HG03521 (cell line): ENCODE data around the gene FBRSL1.

Experiments
- ATAC-seq: cut with Tn5 transposase; IDR thresholded peaks from one replicate; pipeline ENCODE4 v1.9.1; 2021; ENCODE audit warnings: mild to moderate bottlenecking, moderate library complexity; ENCODE audit not compliant: unreplicated experiment

FBRSL1 gene

DNA sequence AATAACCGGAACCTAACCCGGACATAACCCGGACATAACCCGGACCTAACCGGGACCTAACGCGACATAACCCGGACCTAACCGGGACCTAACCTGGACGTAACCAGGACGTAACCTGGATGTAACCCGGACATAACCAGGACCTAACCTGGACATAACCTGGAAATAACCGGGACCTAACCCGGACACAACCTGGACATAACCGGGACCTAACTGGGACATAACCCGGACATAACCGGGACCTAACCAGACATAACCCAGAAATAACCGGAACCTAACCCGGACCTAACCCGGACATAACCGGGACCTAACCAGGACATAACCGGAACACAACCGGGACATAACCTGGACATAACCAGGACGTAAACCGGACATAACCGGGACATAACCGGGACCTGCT is 6.7 kb upstream of the FBRSL1 start:
- no peak for ATAC-seq

DNA sequence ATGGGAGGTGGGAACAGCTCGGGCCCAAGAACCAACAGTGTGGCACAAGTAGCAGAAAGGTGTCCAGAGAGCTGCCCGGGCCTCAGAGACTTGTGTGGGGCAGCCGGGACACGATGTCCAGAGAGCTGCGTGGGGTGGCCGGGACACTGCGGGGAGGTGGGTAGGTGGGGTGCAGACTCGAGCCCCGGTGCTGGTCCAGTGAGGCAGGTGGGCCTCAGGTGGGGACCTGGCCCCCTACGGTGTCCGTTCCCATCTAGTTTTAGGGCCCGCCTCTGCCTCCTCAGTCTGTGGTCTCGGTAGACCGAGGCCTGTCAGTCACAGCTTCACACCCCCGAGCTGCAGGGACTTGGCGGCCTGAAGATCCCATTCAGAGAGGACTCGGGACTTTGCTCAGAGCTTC is 6.3 kb upstream of the FBRSL1 start:
- no peak for ATAC-seq

DNA sequence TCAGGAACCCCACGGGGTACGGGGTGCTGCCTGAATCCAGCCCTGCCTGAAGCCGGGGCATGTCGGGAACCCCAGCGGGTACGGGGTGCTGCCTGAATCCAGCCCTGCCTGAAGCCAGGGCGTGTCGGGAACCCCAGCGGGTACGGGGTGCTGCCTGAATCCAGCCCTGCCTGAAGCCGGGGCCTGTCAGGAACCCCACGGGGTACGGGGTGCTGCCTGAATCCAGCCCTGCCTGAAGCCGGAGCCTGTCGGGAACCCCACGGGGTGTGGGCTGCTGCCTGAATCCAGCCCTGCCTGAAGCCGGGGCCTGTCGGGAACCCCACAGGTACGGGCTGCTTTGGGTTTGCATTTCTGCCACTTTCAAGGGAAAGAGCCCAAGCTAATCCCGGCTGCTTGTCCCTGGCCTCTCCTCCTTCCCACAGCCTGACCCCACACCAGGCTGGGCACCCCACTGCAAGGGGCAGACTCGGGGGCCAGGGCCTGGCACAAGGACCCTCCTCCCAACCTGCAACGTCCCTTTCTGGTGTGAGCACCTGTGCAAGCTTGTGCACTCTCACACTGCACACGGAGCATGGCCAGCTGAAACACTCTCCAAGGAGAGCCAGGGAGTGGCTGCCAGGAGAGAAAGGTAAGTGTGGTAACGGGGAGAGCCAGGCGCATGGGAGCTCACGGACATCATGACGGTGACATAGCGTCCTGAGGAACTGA is 5.6 kb upstream of the FBRSL1 start:
- ATAC-seq = no peak

DNA sequence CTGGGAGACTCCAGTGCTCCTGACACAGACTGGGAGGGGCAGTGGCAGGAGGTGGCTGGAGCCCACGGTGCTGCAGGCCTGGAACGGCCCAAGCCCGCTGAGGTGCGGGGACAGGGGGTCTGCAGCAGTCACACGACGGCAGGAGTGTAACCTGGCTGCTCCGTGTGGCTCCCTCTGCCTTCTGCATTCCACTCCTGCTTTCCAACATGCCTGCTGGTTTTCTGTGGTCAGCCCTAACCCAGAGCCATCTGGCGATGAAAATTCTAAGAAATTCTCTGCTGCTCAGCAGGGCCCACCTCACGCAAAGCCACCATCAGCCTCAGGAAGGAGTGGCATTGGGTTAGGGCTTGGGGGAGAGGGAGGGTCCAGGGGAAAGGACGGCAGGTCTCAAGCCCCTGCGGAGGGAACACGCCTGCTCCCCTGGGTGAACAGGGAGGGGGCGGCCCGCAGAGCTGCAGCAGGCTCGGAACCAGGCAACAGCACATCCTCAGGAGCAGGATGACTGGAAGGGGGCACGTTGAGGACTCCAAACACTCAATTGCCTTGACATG is 5.0 kb upstream of the FBRSL1 start:
- no peak for ATAC-seq

DNA sequence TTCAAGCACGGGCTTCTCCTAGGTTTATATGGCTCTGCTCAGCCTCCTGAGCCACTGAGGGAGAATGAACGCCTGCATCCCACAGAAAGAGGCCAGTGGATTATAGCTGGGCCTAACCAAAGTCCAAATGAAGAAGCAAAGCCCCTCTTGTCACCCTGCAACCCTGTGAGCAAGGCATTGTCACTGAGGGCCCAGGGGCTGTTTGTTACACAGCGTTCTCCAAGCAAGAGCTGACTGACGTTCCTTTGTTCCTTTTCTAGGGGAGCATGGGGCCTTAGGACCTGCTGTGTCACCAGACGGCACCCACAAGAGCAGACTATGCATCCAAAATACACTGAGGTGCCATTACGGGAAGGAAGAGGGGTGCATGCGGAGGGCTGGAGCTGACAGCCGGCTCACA is 4.3 kb upstream of the FBRSL1 start:
- ATAC-seq = no peak

DNA sequence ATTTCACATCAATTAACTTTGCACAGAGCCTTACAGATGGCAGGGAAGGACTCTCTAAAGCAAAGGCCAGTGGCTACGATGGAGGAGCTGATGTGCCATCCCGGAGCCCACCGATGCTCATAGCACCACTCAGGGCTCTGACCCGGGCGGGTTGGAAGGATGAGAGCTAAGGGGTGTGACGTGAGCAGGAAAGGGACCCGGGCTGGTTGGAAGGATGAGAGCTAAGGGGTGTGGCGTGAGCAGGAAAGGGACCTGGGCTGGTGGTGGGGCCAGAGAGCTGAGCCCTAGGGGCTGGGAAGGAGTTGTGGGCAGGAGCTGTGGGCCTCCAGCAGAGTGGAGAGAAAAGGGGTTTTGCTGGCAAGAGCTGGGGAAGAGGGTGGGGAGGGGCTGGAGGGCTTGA is 3.8 kb upstream of the FBRSL1 start:
- no peak for ATAC-seq

DNA sequence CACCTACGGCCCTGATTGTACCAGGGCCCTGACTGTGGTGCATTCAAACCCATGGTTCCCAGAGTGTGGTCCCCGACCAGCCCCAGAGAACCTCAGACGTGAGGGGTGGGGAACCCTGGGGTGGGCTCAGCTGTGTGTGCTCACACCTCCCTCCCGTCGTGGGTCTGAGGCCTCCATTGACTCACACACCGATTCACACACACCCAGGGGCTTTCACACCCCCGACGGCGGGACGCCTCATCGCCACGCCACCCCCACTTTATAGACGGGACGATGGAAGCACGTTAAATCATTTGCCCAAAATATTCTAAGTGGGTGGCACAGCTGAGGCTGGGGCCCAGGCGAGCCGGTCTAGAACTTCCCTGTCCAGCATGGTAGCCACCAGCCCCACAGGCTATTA is 3.4 kb upstream of the FBRSL1 start:
- no peak for ATAC-seq

DNA sequence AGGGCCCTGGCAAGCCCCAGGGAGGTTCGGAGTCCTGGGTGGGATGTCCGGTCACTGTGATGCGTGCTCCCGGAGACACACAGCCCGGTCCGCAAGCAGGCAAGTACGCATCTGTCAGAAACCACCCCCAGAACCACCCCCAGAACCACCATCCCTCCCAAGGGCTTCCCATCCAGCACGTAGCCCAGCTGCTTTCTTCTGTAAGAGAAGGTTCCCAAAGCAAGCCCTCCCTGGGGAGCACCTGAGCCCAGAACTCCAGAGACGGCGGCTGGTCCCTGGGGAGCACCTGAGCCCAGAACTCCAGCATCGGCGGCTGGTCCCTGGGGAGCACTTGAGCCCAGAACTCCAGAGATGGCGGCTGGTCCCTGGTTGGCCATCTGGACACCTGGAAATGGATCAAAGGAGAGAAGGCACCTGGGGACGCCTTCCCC is 2.6 kb upstream of the FBRSL1 start:
- no peak for ATAC-seq

DNA sequence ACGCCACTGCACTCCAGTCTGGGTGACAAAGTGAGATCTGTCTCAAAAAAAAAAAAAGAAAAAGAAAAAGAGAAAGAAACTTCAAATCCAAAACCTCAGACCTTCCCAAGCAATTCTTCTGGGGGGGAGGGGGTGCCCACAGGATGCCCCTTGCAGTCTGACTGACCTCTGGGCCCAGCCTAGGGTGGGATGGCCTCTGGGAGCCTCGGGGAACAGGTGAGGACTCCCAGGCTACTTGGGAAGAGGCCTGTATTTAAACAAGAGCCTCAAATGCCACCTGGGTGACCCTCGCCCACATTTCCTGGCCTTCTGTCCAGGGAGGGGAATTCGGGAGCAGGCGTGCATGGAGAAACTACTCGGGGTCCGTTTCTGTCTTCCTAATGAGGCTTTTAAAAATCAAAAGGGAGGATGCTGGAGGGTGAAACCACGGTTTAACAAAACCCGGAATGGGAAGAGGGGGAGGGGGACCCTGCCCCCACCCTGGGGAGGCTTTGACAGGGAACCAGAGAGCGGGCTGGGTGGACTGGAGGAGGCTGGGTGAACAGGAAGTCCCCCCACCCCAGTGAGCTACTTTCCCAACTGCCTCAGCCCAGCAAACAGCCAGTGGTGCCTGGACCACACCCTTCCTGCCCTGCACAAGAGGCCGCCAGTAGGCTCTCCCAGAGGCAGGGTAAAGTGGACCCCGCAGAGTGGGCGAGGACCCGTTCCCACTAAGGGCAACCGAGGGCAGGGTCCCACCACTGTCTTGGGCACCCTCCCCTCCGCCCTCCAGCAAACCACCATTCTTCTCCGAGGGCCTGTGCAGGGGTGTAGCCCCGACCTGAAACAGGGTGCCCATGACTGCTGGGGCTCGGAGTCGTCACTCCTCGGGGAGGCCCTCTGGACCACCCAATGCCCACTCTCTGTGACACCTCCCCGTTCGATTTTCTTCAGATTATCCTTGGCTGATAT is 1.5 kb upstream of the FBRSL1 start:
- no peak for ATAC-seq

DNA sequence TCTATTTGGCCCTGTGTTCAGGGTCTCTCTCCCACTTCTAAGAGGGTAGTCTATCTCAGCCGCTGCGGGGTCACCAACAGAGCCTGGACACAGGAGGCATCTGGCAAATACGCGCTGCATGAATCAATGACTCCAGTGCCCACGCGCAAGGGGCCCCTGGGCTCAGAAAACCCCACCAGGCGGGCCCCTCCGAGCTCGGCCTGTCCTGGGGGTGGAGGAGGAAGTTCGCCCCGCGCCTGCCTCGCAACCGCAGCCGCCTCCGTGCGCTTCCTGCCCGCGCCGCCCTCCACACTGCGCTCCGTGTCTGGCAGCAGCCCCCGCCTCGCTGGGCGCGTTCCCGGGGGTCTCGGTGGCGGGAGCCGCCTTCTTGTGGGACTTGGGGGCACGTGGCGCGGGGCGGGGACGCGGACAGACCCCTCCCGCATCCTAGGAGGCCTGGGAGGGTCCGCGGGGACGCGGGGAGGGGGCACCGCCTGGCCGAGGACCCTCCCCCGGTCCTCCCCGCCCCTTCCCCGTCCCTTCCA is 811 bp upstream of the FBRSL1 start:
- no peak for ATAC-seq

DNA sequence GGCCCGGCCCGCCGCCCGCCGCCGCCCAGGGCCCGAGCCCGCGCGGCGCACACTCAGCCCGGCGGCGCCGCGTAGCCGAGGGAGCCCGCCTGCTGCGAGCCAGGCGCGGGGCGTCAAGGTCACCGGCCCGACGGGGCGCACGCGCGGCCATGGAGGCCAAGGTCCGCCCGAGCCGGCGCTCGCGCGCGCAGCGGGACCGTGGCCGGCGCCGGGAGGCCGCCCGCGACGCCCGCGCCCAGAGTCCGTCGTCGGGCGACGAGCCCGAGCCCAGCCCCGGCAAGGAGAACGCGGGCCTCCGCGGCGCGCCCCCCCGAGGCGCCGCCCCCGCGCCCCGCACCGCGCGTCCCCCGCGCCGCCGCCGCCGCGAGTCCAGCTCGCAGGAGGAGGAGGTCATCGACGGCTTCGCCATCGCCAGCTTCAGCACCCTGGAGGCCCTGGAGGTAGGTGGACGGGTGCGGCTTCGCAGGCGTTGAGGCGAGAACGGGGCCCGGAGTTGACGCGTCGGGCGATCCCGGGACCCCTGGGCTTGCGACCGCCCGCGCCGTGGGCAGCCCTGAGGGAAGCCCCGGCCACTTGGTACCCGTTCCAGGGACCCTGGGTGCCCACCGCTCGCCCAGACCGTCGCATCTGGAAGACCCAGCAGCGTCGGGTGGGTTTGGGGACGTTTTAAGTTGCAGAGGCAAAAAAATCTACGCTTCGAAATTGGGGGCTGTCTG is 629 bp downstream of the FBRSL1 start:
- ATAC-seq = peak; percentile 17

DNA sequence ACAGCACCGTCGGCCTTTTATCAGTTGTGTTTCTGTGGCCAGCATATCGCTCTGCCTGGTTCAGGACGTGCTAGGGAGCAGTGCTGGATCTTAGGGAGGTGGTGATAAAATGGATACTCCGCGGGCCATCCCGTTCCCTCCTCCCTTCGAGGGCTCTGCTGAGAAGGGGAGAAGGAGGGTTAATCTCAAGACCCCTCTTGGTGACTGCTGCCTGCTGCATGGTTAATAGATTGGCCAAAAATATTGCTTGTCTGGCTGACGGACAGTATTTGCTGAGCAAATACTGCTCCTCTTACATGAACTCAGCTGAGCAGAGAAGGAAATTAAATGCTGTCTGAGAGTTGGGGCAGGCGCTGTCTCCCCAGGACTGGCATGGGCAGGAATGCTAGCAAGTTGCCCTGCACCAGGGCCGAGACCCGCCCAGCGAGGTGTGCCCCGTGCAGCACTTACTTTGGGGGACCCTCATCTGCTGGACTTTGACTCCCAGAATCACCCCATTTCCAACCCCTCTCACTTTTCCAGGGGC is 1.2 kb downstream of the FBRSL1 start:
- no peak for ATAC-seq

DNA sequence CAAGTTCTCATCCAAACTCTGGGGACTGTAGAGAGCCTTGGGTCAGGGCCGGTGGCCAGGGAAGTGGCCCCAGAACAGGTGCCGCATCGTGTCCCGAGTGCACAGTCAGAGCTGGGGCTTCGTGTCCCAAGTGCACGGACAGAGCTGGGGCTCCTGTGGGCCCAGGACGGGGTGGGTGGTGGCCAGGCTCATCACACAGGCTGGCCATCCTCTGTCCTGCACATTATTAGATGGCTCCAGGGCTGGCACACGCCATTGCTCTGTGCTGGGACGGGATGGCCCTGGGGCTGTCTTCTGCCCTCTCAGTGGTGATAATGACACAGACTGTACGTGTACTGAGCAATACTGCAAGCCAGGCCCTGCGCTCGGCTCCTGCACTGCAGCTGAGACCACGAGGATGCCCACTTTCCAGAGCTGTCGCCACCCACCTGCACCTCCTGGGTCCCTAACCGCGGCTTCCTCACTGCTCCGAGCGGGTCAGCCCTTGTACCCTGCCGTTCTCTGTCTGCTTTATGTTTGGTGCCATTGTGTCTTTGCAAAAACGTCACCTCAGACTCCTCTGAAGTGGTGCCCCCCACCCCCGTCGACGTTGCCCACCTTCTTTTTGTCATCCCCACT is 1.9 kb downstream of the FBRSL1 start:
- ATAC-seq = no peak

DNA sequence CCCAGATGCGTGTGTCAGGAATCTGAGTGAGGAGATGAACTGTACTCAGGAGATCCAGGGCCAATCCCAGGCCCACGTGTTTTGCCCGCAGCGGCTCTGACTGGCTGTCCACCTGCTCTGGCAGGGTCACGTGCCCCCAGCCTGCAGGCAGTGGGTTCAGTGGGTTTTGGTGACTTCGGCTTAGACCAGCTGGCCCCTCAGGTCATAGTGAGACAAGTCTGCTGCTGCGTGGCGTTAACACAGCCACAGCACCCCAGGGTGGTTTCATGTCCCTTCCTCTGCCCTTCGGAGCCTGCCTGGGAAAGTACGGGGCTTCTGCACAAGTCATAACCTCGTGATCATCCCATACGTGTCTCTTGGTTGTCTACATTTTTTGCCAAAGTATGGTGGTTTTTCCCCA is 2.6 kb downstream of the FBRSL1 start:
- ATAC-seq = no peak

DNA sequence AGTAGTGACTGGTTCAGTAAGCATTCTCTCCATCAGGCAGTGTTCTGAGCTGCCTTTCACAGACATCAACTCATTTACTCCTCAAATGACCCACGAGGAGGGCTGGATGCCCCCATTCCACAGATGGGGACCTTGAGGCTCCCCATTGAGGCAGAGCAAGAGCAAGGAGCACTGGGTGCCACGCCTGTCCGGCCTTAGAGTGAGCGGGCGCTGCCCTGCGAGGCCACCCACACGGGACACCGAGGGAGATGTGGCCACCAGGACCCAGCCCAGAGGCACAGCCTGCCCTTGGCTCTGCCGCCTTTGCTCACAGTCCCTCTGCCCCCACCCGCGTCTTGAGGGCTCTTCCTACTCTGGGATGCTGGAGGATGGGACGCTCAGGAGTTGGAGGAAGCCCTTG is 3.0 kb downstream of the FBRSL1 start:
- ATAC-seq = no peak

DNA sequence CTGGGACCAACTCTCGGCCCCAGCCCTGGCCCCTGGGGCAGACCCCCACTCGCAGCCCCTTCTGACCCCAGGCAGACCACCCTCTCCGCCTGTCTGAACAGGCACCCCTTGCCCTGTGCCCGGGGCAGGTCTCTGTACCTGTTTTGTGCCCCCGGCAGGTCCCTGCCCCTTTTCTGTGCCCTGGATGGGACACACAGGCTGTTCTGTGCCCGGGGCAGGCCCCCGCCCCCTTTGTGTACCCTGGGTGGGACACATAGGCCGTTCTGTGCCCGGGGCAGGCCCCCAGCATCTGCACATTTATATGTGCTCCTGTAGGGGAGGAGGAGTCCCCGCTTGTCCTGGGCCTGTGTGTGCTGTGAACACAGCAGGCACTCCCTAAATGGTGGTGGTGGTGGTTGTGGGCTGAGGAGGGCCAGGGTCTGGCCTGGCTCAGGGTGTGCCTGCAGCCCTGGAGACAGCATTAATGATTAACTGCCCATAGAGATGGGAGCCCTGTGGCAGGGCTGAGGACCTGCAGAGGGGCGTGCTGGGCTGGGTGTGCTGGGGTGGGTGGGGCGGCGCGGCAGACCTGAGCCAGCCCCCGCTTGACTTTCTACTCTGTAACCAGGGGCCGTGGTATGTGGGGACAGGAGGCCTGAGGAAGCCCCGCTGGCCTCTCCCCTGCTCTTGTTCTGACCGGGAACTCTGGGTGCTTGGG is 3.7 kb downstream of the FBRSL1 start:
- no peak for ATAC-seq

DNA sequence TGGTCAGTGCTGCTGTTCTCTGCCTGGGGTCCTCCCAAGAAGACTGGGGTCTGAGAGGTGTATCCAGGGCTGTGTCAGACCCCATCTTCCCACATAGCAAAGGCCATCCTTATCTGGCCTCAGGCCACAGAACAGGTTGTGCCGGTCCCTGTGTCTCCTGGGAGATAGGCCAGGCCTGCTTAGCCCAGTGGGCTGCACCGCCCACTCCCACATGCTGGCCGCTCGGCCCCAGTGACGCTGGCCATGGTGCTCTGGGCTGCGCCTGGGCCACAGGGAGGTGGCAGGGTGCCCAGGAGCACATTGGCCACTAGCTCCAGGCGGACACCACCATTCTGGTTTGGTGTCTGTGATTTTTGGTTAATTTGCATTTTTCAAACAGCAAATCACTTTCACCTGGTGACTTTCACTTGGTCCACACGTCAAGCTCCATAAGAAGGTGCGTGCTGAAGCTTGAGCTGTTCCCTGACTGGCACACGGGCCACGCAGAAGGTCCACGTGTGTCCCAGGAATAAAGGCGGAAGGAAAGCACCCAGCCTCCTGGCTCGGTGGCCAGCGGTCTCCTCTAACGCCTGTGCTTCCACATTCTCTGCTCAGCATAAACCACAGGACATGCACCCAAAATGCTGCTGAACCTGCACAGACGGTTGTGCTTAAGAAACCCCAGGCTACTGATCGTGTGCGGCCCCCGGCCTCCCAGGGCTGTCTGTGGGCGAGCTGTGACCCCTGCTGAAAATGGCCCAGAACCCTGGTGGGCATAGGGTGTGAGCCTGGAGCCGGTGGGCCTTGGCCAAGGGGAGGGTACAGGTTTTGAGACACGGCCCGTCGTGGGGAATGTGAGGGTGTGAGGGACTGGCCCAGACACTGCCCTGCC is 4.6 kb downstream of the FBRSL1 start:
- ATAC-seq = no peak

DNA sequence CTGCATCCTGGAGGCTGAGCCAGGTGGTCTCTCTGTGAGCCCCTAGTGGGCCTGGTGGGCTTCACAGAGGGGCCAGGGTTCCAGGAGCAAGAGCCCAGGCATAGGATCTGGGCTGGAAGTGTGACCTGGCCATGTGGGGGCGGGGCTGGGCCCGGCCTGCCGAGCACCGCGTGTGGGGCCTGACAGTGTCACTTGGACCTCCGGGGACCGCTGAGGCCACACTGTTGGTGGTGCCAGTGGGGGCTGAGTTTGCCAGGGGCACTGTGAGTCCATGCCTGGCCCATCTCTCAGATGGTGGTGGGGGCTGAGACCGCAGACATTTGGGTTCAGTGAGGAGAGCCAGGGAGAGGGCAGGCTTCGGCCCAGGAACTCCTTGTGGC is 5.2 kb downstream of the FBRSL1 start:
- no peak for ATAC-seq
